Panc1 (cell line): Measurements from ENCODE around the gene CDC25B. TPM values are rescaled to one million over a fixed set of nuclear protein-coding genes. Genes with fewer than 3 reads are reported as not detected.

ENCODE experiments used
- ATAC-seq: fragments of 200-7000 bp; cut with Tn5 transposase; 2 replicates; pipeline ENCODE4 v1.9.1; 2020; ENCODE audit warnings: mild to moderate bottlenecking, moderate library complexity
- BruUV-seq: library from RNA; stranded (reverse); fragments of 400-500 nt; replicated peaks from 2 replicates; lab custom pipeline; 2021; lab: Mats Ljungman, UMichigan
- CTCF ChIA-PET: fragments of 300-600 bp; sonication (Branson Sonifier 250); formaldehyde crosslinking; loops from one replicate; lab custom pipeline; 2022; ENCODE audit warnings: antibody characterized with exemption; lab: Charles Lee
- POLR2A ChIA-PET: fragments of 300-600 bp; sonication (Branson Sonifier 250); formaldehyde crosslinking; loops from one replicate; lab custom pipeline; 2022; ENCODE audit warnings: antibody characterized with exemption; lab: Charles Lee
- DNase-seq: peaks from one replicate; pipeline ENCODE4 v3.0.0-alpha.2; 2010; ENCODE audit warnings: low read depth, low spot score
- H3K27ac ChIP-seq: 2 replicates; pipeline ENCODE4 v1.5.1; 2011; ENCODE audit warnings: mild to moderate bottlenecking, low read length, inconsistent platforms
- H3K27me3 ChIP-seq: fragments of 200-500 bp; sonication (Bioruptor generic); 2 replicates; pipeline ENCODE4 v1.6.0; 2014; ENCODE audit warnings: low read length, inconsistent platforms; ENCODE audit not compliant: control insufficient read depth, insufficient read depth
- H3K36me3 ChIP-seq: fragments of 200-500 bp; sonication (Bioruptor generic); 2 replicates; pipeline ENCODE4 v1.5.1; 2014; ENCODE audit warnings: inconsistent platforms, mild to moderate bottlenecking, low read length, moderate library complexity; ENCODE audit not compliant: control insufficient read depth, insufficient read depth
- H3K4me1 ChIP-seq: 2 replicates; pipeline ENCODE4 v1.5.1; 2011; ENCODE audit warnings: inconsistent platforms, mild to moderate bottlenecking, low read length, moderate library complexity; ENCODE audit not compliant: control insufficient read depth, insufficient read depth
- H3K4me3 ChIP-seq, 2 experiments: 2 replicates each; pipeline ENCODE4 v1.5.1; 2011 to 2012; ENCODE audit warnings: low read depth in 2 of 2, low read length in 2 of 2, mild to moderate bottlenecking in 2 of 2, inconsistent platforms in 1 of 2, moderate library complexity in 1 of 2
- H3K9me3 ChIP-seq: fragments of 200-500 bp; sonication (Bioruptor generic); 2 replicates; pipeline ENCODE4 v1.5.1; 2014; ENCODE audit warnings: low read depth, mild to moderate bottlenecking, inconsistent platforms, low read length, moderate library complexity; ENCODE audit not compliant: control insufficient read depth, insufficient read depth
- CTCF ChIP-seq: fragments of 450-650 bp; IDR thresholded peaks from 2 replicates; pipeline ENCODE4 v1.5.1; 2017; ENCODE audit warnings: mild to moderate bottlenecking
- POLR2AphosphoS5 ChIP-seq: IDR thresholded peaks from 2 replicates; pipeline ENCODE4 v1.6.1; 2012; ENCODE audit warnings: mild to moderate bottlenecking, low read depth, low read length, moderate library complexity
- REST ChIP-seq, 2 experiments: IDR thresholded peaks; 2 replicates each; pipeline ENCODE4 v1.6.1; 2011 to 2012; ENCODE audit warnings: low read depth in 2 of 2, control low read depth in 1 of 2, low read length in 1 of 2, mild to moderate bottlenecking in 1 of 2, moderate library complexity in 1 of 2; ENCODE audit not compliant: insufficient read depth in 1 of 2
- SIN3A ChIP-seq: IDR thresholded peaks from 2 replicates; pipeline ENCODE4 v1.6.1; 2012; ENCODE audit warnings: low read depth, mild to moderate bottlenecking, low read length, moderate library complexity, borderline replicate concordance; ENCODE audit not compliant: insufficient read depth
- TCF7L2 ChIP-seq: IDR thresholded peaks from 2 replicates; pipeline ENCODE4 v1.6.1; 2011; ENCODE audit warnings: mild to moderate bottlenecking, low read depth, low read length, inconsistent platforms
- in situ Hi-C: cut with HindIII; loops from 2 replicates; pipeline ENCODE4 v1.10.0; 2016; ENCODE audit warnings: low sequenced_read_pairs, low pct_unique_long_range_greater_than_20kb
- intact Hi-C: fragments of 100-400 bp; cut with micrococcal nuclease; formaldehyde crosslinking; loops from one replicate; pipeline ENCODE4 v1.10.0; 2022; ENCODE audit not compliant: unreplicated experiment
- total RNA-seq: library from RNA; stranded (reverse); gene quantifications from one replicate; pipeline ENCODE4 v1.2.1, GENCODE V29; 2021; ENCODE audit not compliant: unreplicated experiment

Gene CDC25B
- total RNA-seq, 1 experiment from 2014 or later, result 170 TPM

GRCh38 chr20:3786665-3787323 is 9.3 kb upstream of the CDC25B start, which contains the start of gene CENPB:
Gene CENPB (minus strand): TSS chr20:3786740. CDS start chr20:3786483, 257 bp downstream.
- in situ Hi-C loops (no loop called here), intact Hi-C loops (no loop called here)
- no peak for DNase-seq
- ChIA-PET POLR2A (interaction anchor here (0.5 kb wide), 1 partner anchor 32 kb away, joined by 12 read pairs; no protein-coding TSS in a partner anchor), CTCF (interaction anchor here (0.6 to 3.4 kb wide), 4 partner anchors 9 to 59 kb away, joined by 4 to 22 read pairs (median 7); partner anchors contain the start of genes AP5S1 and CDC25B)
- H3K27ac ChIP-seq, result peak within 1 kb of the TSS; percentile 87
- peak within 1 kb of the TSS; percentile 65 to 75 for H3K4me3 ChIP-seq
- no TSS peak for BruUV-seq
- H3K9me3 ChIP-seq, result no peaks in the 10 kb centered on the region
- H3K4me1 ChIP-seq, result peaks cover 21% of the 10 kb centered on the region
- TF ChIP-seq REST (IDR thresholded peaks at IDR 0.05; ENCODE audit: insufficient read depth in 1 of 2, low read depth in 2 of 2, low read length in 1 of 2) (peak; percentile 70 to 81), POLR2AphosphoS5 (no peak; the same call in 1 of the 2 replicates), TCF7L2 (no peak), SIN3A (0 out of 2 replicates have a peak, but pooled peaks have one; percentile 37), CTCF (peak; percentile 98)
- ATAC-seq, result peak; percentile 89
- no peaks in the 10 kb centered on the region for H3K36me3 ChIP-seq
- H3K27me3 ChIP-seq, result no peaks in the 10 kb centered on the region

- BruUV-seq, result TSS peak; percentile 93
- H3K9me3 ChIP-seq, result no peaks in the 10 kb centered on the region
- in situ Hi-C loops, result no loop called here
- TF ChIP-seq REST (IDR thresholded peaks at IDR 0.05; ENCODE audit: insufficient read depth in 1 of 2, low read depth in 2 of 2, low read length in 1 of 2) (peak in 1 of 2 experiments; percentile 60; a peak in 1 of 4 replicates), TCF7L2 (no peak), SIN3A (no peak)
- H3K4me1 ChIP-seq, result peaks cover 21% of the 10 kb centered on the region
- peak overlapping the region; percentile 79 for H3K27ac ChIP-seq
- DNase-seq, result no peak
- H3K4me3 ChIP-seq, result peak overlapping the region; percentile 33 to 44
- no peak for ATAC-seq
- intact Hi-C loops, result loop anchor here (2.0 kb wide), 1 partner anchor 33 kb away; the partner anchor contains the start of gene AP5S1
- ChIA-PET CTCF (interaction anchor here (0.6 to 3.4 kb wide), 4 partner anchors 8 to 58 kb away, joined by 4 to 22 read pairs (median 7); partner anchors contain the start of genes AP5S1 and CDC25B), POLR2A (interaction anchor here (0.5 kb wide), 1 partner anchor 32 kb away, joined by 12 read pairs; no protein-coding TSS in a partner anchor)
- H3K27me3 ChIP-seq, result no peaks in the 10 kb centered on the region
- H3K36me3 ChIP-seq, result no peaks in the 10 kb centered on the region
Measured at GRCh38 chr20:3787324-3788014, 8.6 kb upstream of the CDC25B start.
